Measurements from ENCODE around the gene APBA2. TPM values are rescaled to one million over a fixed set of nuclear protein-coding genes. Genes with fewer than 3 reads are reported as not detected.

The APBA2 gene
- total RNA-seq, 1 experiment from 2014 or later: not detected

- DNase-seq: no peak
- H3K4me3 ChIP-seq (ENCODE audit: low read depth, low read length): no peak overlapping the region
- H3K27me3 ChIP-seq (replicated peaks; ENCODE audit: control insufficient read depth, insufficient read depth, low read length): no peaks in the 10 kb centered on the region
- H3K4me1 Mint-ChIP-seq (ENCODE audit: low read depth, unreplicated experiment): no peaks in the 10 kb centered on the region
- peaks cover 3% of the 10 kb centered on the region; the same call in 1 of the 2 replicates for H3K9me3 ChIP-seq
- H3K27me3 Mint-ChIP-seq (ENCODE audit: insufficient read depth, unreplicated experiment): no peaks in the 10 kb centered on the region
- H3K9me3 Mint-ChIP-seq (ENCODE audit: unreplicated experiment): no peaks in the 10 kb centered on the region
- TF ChIP-seq CTCF (IDR thresholded peaks at IDR 0.05; ENCODE audit: insufficient read depth in 1 of 2, low read depth in 1 of 2, low read length in 1 of 2, severe bottlenecking in 1 of 2, unreplicated experiment in 1 of 2): no peak
- H3K36me3 ChIP-seq (ENCODE audit: control insufficient read depth, insufficient read depth, low read length): no peaks in the 10 kb centered on the region
- POLR2A ChIA-PET: no interaction called here
- BruUV-seq (replicated peaks): no TSS peak
- H3K4me3 Mint-ChIP-seq (ENCODE audit: unreplicated experiment): no peak overlapping the region
- H3K4me1 ChIP-seq: no peaks in the 10 kb centered on the region
- CTCF ChIA-PET: no interaction called here
- intact Hi-C loops (cut with micrococcal nuclease; ENCODE audit: unreplicated experiment): no loop called here
- no peak overlapping the region for H3K27ac Mint-ChIP-seq (ENCODE audit: unreplicated experiment)
- no peaks in the 10 kb centered on the region for H3K36me3 Mint-ChIP-seq (ENCODE audit: insufficient read depth, unreplicated experiment)
Observed at GRCh38 chr15:28985691-28986090, 99.9 kb downstream of the APBA2 start.

- Mint-ChIP-seq H3K36me3 (ENCODE audit: insufficient read depth, unreplicated experiment) (no peaks in the 10 kb centered on the region), H3K9me3 (ENCODE audit: unreplicated experiment) (no peaks in the 10 kb centered on the region), H3K27ac (ENCODE audit: unreplicated experiment) (no peak overlapping the region), H3K27me3 (ENCODE audit: insufficient read depth, unreplicated experiment) (no peaks in the 10 kb centered on the region), H3K4me3 (ENCODE audit: unreplicated experiment) (no peak overlapping the region), H3K4me1 (ENCODE audit: low read depth, unreplicated experiment) (no peaks in the 10 kb centered on the region)
- no TSS peak for BruUV-seq (replicated peaks)
- H3K9me3 ChIP-seq: peaks cover 3% of the 10 kb centered on the region; the same call in 1 of the 2 replicates
- DNase-seq: no peak
- intact Hi-C loops (cut with micrococcal nuclease; ENCODE audit: unreplicated experiment): no loop called here
- ChIA-PET CTCF (no interaction called here), POLR2A (no interaction called here)
- H3K4me1 ChIP-seq: no peaks in the 10 kb centered on the region
- no peak for TF ChIP-seq CTCF (IDR thresholded peaks at IDR 0.05; ENCODE audit: insufficient read depth in 1 of 2, low read depth in 1 of 2, low read length in 1 of 2, severe bottlenecking in 1 of 2, unreplicated experiment in 1 of 2)
- H3K4me3 ChIP-seq (ENCODE audit: low read depth, low read length): no peak overlapping the region
- no peaks in the 10 kb centered on the region for H3K27me3 ChIP-seq (replicated peaks; ENCODE audit: control insufficient read depth, insufficient read depth, low read length)
- no peaks in the 10 kb centered on the region for H3K36me3 ChIP-seq (ENCODE audit: control insufficient read depth, insufficient read depth, low read length)
Observed at GRCh38 chr15:28986108-28986507, 100.3 kb downstream of the APBA2 start.

DNA sequence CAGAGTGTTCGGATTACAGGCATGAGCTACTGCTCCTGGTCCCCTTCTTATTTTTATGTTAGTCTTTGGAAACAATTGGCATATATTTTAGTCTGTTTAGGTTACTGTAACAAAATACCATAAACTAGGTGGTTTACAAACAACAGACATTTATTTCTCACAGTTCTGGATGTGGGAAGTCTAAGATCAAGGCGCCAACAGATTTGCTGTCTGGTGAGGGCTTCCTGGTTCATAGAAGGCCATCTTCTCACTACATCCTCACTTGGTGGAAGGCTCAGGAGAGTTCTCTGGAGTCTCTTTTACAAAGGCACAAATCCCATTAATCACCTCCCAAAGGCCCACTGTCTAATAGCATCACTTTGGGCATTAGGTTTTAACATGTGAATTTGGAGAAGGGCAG, 101.0 kb downstream of the APBA2 start:
- ChIA-PET CTCF (no interaction called here), POLR2A (no interaction called here)
- Mint-ChIP-seq H3K9me3 (ENCODE audit: unreplicated experiment) (no peaks in the 10 kb centered on the region), H3K27ac (ENCODE audit: unreplicated experiment) (no peak overlapping the region), H3K4me3 (ENCODE audit: unreplicated experiment) (no peak overlapping the region), H3K36me3 (ENCODE audit: insufficient read depth, unreplicated experiment) (no peaks in the 10 kb centered on the region), H3K4me1 (ENCODE audit: low read depth, unreplicated experiment) (no peaks in the 10 kb centered on the region), H3K27me3 (ENCODE audit: insufficient read depth, unreplicated experiment) (peaks cover 2% of the 10 kb centered on the region)
- no TSS peak for BruUV-seq (replicated peaks)
- Histone ChIP-seq H3K4me1 (no peaks in the 10 kb centered on the region), H3K9me3 (peaks cover 3% of the 10 kb centered on the region; the same call in 1 of the 2 replicates), H3K36me3 (ENCODE audit: control insufficient read depth, insufficient read depth, low read length) (no peaks in the 10 kb centered on the region), H3K27me3 (replicated peaks; ENCODE audit: control insufficient read depth, insufficient read depth, low read length) (no peaks in the 10 kb centered on the region), H3K4me3 (ENCODE audit: low read depth, low read length) (no peak overlapping the region)
- no peak for DNase-seq
- TF ChIP-seq CTCF (IDR thresholded peaks at IDR 0.05; ENCODE audit: insufficient read depth in 1 of 2, low read depth in 1 of 2, low read length in 1 of 2, severe bottlenecking in 1 of 2, unreplicated experiment in 1 of 2): no peak
- intact Hi-C loops (cut with micrococcal nuclease; ENCODE audit: unreplicated experiment): no loop called here
